Keratinocyte (primary cell): Measurements from ENCODE around the gene SELENON. TPM values are rescaled to one million over a fixed set of nuclear protein-coding genes. Genes with fewer than 3 reads are reported as not detected.

Source experiments
- DNase-seq: peaks from one replicate; pipeline ENCODE4 v3.0.0-alpha.2; 2011; ENCODE audit warnings: low read depth, missing footprints, low spot score
- FAIRE-seq: peaks from 2 replicates; lab custom pipeline; 2011; peaks lifted over from hg19 to GRCh38; lab: Jason Lieb, UNC
- H2AFZ ChIP-seq: 2 replicates; pipeline ENCODE4 v1.6.0; 2012; ENCODE audit warnings: low read length, control low read depth, inconsistent platforms; ENCODE audit not compliant: control insufficient read depth
- H3K27ac ChIP-seq: 2 replicates; pipeline ENCODE4 v1.5.1; 2011; ENCODE audit warnings: low read length; ENCODE audit not compliant: control insufficient read depth, insufficient read depth
- H3K27me3 ChIP-seq: 3 replicates; pipeline ENCODE4 v1.6.0; 2011; ENCODE audit warnings: low read length; ENCODE audit not compliant: control insufficient read depth, insufficient read depth; ENCODE audit errors: extremely low read depth
- H3K36me3 ChIP-seq, 2 experiments: 2 replicates in 1 of 2; 3 replicates in 1 of 2; pipeline ENCODE4 v1.5.1; 2011; ENCODE audit warnings: low read length in 2 of 2, mild to moderate bottlenecking in 1 of 2; ENCODE audit not compliant: control insufficient read depth in 2 of 2, insufficient read depth in 2 of 2; ENCODE audit errors: extremely low read depth in 1 of 2
- H3K4me1 ChIP-seq: 3 replicates; pipeline ENCODE4 v1.5.1; 2011; ENCODE audit warnings: low read length; ENCODE audit not compliant: control insufficient read depth, insufficient read depth; ENCODE audit errors: extremely low read depth
- H3K4me2 ChIP-seq: 3 replicates; pipeline ENCODE4 v1.6.0; 2011; ENCODE audit warnings: low read depth, low read length; ENCODE audit not compliant: control insufficient read depth, insufficient read depth; ENCODE audit errors: extremely low read depth
- H3K4me3 ChIP-seq, 3 experiments: fragments of 200-600 bp in 1 of 3; sonication (generic) in 1 of 3; 2 replicates in 2 of 3; 3 replicates in 1 of 3; pipeline ENCODE4 v1.5.1; 2011 to 2016; ENCODE audit warnings: low read length in 3 of 3, mild to moderate bottlenecking in 3 of 3, control low read depth in 2 of 3, inconsistent platforms in 1 of 3, low read depth in 1 of 3, mixed read lengths in 1 of 3, mixed run types in 1 of 3, moderate library complexity in 1 of 3; ENCODE audit not compliant: control insufficient read depth in 2 of 3, insufficient read depth in 2 of 3; ENCODE audit errors: extremely low read depth in 1 of 3
- H3K79me2 ChIP-seq: 2 replicates; pipeline ENCODE4 v1.6.0; 2012; ENCODE audit warnings: low read length; ENCODE audit not compliant: control insufficient read depth, insufficient read depth
- H3K9ac ChIP-seq: 3 replicates; pipeline ENCODE4 v1.6.0; 2011; ENCODE audit warnings: low read length; ENCODE audit not compliant: control insufficient read depth, insufficient read depth; ENCODE audit errors: extremely low read depth
- H3K9me1 ChIP-seq: 3 replicates; pipeline ENCODE4 v1.6.0; 2011; ENCODE audit warnings: low read length; ENCODE audit not compliant: control insufficient read depth, insufficient read depth; ENCODE audit errors: extremely low read depth
- H3K9me3 ChIP-seq: 2 replicates; pipeline ENCODE4 v1.5.1; 2012; ENCODE audit warnings: low read depth, low read length; ENCODE audit not compliant: control insufficient read depth
- H4K20me1 ChIP-seq: 3 replicates; pipeline ENCODE4 v1.6.0; 2011; ENCODE audit warnings: low read length; ENCODE audit not compliant: control insufficient read depth, insufficient read depth; ENCODE audit errors: extremely low read depth
- CTCF ChIP-seq, 3 experiments: IDR thresholded peaks in 1 of 3; conservative IDR thresholded peaks in 1 of 3; optimal IDR thresholded peaks in 1 of 3; 2 replicates in 2 of 3; 3 replicates in 1 of 3; pipeline versions ENCODE3 to v1.5.1; 2011; ENCODE audit warnings: low read length in 3 of 3, mild to moderate bottlenecking in 3 of 3, moderate library complexity in 2 of 3, control low read depth in 1 of 3, inconsistent platforms in 1 of 3; ENCODE audit not compliant: insufficient read depth in 2 of 3; ENCODE audit errors: extremely low read depth in 1 of 3
- EZH2 ChIP-seq: IDR thresholded peaks from one replicate; pipeline ENCODE4 v1.6.1; 2012; ENCODE audit warnings: inconsistent platforms, mild to moderate bottlenecking, low read length, moderate library complexity
- dilution Hi-C: fragments of 300-500 bp; cut with MboI; formaldehyde crosslinking; loops from one replicate; pipeline ENCODE4 v1.7.0; 2020; ENCODE audit warnings: low sequenced_read_pairs; ENCODE audit not compliant: extremely low pct_ligation_motif_present
- polyA plus RNA-seq, 5 experiments: library from polyadenylated mRNA; depleted of rRNA in 3 of 5; stranded (reverse) in 3 of 5; stranded (forward) in 1 of 5; unstranded in 1 of 5; fragments of >200 nt; gene quantifications; 1 replicate in 1 of 5; 2 replicates in 3 of 5; 3 replicates in 1 of 5; pipeline versions ENCODE4 v1.2.1 to v1.2.3, GENCODE V29; 2011 to 2012; ENCODE audit warnings: missing spikeins in 2 of 5, low read depth in 1 of 5, low replicate concordance in 1 of 5

Gene SELENON
- polyA plus RNA-seq, 1 donor (not counting 4 experiments of a cell fraction or from before 2014, with no cell fraction given) = 15.4 TPM

DNA sequence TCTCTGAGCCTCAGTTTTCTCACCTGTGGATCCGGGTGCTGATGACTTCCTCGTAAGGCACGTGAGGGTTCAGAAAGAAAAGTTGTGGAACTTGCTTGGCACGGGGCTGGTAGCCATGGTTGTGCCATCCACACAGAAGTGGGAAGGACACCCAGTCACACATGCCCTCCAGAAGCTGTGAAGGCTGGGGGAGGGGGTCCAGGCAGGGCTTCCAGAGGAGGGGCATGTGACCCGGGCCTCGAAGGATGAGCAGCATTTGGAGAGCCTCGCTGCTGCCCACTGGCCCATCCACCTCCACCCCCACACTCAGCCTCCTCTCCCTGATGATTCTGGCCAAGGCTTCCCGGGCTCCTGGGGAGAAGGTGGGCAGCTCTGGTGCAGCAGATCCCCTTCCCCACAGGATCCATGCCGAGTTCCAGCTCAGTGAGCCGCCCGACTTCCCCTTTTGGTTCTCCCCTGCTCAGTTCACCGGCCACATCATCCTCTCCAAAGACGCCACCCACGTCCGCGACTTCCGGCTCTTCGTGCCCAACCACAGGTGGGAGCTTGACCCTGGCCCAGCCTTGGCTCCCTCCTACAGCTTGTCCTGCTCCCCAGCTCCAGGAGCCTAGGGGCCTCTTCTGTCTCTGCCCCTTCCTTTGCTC, 9.4 kb downstream of the SELENON start:
- H3K4me2 ChIP-seq = no peak overlapping the region
- no peaks in the 10 kb centered on the region for H4K20me1 ChIP-seq
- DNase-seq = no peak
- H3K79me2 ChIP-seq = no peaks in the 10 kb centered on the region
- no peaks in the 10 kb centered on the region for H3K9me3 ChIP-seq
- peaks cover 24 to 29% of the 10 kb centered on the region in 2 experiments for H3K36me3 ChIP-seq
- TF ChIP-seq EZH2 (no peak), CTCF (optimal IDR thresholded peaks at IDR 0.05 in 1 of 3, IDR thresholded peaks at IDR 0.05 in 1 of 3, conservative IDR thresholded peaks at IDR 0.05 in 1 of 3; ENCODE audit: extremely low read depth in 1 of 3, insufficient read depth in 2 of 3, low read length in 3 of 3) (no peak)
- H3K4me3 ChIP-seq = no peak overlapping the region
- H3K4me1 ChIP-seq = no peaks in the 10 kb centered on the region
- no peak for FAIRE-seq
- H3K9me1 ChIP-seq = no peaks in the 10 kb centered on the region
- no peak overlapping the region for H3K27ac ChIP-seq
- no peak overlapping the region for H3K9ac ChIP-seq
- no peak overlapping the region for H2AFZ ChIP-seq
- dilution Hi-C loops = no loop called here
- H3K27me3 ChIP-seq = no peaks in the 10 kb centered on the region

- no peak overlapping the region for H3K27ac ChIP-seq
- no peaks in the 10 kb centered on the region for H3K79me2 ChIP-seq
- no peaks in the 10 kb centered on the region for H3K4me1 ChIP-seq
- TF ChIP-seq EZH2 = no peak
- no peak for TF ChIP-seq CTCF (optimal IDR thresholded peaks at IDR 0.05 in 1 of 3, IDR thresholded peaks at IDR 0.05 in 1 of 3, conservative IDR thresholded peaks at IDR 0.05 in 1 of 3; ENCODE audit: extremely low read depth in 1 of 3, insufficient read depth in 2 of 3, low read length in 3 of 3)
- H3K9ac ChIP-seq = no peak overlapping the region
- no peak overlapping the region for H3K4me2 ChIP-seq
- no peaks in the 10 kb centered on the region for H3K27me3 ChIP-seq
- FAIRE-seq = no peak
- H2AFZ ChIP-seq = no peak overlapping the region
- DNase-seq = no peak
- dilution Hi-C loops = no loop called here
- no peaks in the 10 kb centered on the region for H3K9me1 ChIP-seq
- H3K4me3 ChIP-seq = no peak overlapping the region
- H3K36me3 ChIP-seq = peaks cover 24 to 32% of the 10 kb centered on the region in 2 experiments
- no peaks in the 10 kb centered on the region for H3K9me3 ChIP-seq
- no peaks in the 10 kb centered on the region for H4K20me1 ChIP-seq
Measured at GRCh38 chr1:25809929-25810328, 9.9 kb downstream of the SELENON start.
